GM10266 (cell line): ENCODE data around the gene MSH6.

Experiments used
- DNase-seq: peaks from one replicate; pipeline ENCODE4 v3.0.0; 2012; ENCODE audit errors: extremely low spot score
- TF ChIP-seq, protein P1 (sequence below): IDR thresholded peaks from 2 replicates; pipeline ENCODE4 v1.5.1; 2012; ENCODE audit warnings: mild to moderate bottlenecking, low read depth; ENCODE audit not compliant: control insufficient read depth, insufficient read depth; ENCODE audit errors: missing control alignments

The MSH6 gene

DNA sequence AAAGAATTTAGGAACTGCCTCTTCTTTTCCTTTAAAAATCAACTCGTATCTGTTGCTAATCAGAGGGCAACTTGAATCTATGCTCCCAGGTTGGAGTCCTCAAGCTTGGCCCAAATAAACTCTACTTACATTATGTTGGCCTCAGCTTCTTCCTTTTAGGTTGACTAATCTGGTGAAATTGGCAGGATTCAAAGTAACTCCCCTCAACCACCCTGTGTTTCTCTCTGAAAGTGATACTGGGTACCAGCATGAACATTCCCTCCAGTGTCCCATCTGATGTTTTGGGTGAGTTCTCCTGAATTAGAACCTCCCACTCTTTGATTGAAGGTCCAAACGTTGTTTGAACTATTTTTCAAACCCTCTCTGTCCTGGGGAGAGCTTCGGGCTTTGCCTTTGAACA lies 41.3 kb upstream of the MSH6 start:
- TF ChIP-seq, protein P1, sequence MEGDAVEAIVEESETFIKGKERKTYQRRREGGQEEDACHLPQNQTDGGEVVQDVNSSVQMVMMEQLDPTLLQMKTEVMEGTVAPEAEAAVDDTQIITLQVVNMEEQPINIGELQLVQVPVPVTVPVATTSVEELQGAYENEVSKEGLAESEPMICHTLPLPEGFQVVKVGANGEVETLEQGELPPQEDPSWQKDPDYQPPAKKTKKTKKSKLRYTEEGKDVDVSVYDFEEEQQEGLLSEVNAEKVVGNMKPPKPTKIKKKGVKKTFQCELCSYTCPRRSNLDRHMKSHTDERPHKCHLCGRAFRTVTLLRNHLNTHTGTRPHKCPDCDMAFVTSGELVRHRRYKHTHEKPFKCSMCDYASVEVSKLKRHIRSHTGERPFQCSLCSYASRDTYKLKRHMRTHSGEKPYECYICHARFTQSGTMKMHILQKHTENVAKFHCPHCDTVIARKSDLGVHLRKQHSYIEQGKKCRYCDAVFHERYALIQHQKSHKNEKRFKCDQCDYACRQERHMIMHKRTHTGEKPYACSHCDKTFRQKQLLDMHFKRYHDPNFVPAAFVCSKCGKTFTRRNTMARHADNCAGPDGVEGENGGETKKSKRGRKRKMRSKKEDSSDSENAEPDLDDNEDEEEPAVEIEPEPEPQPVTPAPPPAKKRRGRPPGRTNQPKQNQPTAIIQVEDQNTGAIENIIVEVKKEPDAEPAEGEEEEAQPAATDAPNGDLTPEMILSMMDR: no peak

DNA sequence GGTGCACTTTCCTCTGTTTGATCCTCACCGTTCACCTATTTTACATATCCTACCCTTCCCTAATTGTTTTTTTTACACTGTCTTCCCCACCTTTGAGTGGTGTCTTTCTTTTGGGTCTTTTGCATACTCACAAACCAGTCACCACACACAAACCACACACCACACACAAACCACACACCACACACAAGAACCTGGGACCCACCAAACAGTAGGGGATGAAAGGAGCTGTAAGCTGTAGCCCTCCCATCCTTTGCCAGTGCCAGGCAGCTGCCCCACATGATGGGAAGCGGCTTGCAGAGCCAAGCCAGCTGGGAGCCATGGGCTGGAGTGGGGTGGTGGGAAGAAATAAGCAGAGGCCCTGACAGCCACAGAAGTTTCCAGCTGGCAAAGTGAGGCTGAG lies 38.9 kb upstream of the MSH6 start:
- no peak for DNase-seq

More for the DNA sequence above, 41.3 kb upstream of the MSH6 start:
- DNase-seq: no peak

DNA sequence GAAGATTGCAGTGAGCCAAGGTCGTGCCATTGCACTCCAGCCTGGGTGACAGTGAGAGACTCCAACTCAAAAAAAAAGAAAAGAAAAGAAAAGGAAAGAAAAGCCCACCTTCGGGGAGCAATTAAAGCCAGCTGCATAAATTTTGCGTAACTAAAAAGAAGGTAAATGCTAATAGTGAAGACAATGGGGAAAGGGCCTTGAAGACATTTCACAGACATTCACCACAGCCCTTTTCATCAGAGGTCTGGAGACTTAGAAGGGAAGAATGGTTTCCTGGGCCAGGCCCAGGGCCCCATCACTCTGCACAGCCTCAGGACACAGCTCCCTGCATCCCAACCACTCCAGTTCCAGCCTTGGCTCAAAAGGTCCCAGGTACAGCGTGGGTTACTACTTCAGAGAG lies 35.1 kb upstream of the MSH6 start:
- TF ChIP-seq, protein P1: no peak
- DNase-seq: no peak

More for the DNA sequence above, 38.9 kb upstream of the MSH6 start:
- TF ChIP-seq, protein P1: no peak

DNA sequence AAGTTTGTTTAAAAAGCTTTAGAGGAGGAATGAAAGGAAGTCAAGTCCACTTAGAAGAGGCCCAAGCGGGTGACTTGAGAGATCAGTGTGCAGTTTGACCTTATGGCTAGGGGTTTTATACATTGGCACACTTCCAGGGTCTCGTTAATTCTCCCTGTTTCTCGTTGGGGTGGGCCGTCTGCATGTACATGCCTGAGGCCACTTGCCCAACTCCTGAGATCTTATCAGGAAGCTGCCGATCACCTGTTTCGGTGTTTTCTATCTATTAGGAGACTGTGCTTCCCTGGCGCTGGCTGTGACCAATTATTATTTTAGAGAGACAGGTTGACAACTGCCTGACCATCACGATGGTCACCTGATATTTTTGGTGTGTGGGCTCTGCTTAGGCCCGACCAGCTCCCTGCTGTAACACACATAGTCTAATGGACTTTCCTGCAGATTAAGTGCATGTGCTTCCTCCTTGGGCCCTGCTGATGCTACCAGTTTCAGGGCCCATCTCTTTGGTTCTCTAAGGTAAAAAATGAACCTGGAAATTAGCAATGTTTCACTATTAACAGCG lies 31.0 kb upstream of the MSH6 start:
- TF ChIP-seq, protein P1: no peak
- DNase-seq: no peak

DNA sequence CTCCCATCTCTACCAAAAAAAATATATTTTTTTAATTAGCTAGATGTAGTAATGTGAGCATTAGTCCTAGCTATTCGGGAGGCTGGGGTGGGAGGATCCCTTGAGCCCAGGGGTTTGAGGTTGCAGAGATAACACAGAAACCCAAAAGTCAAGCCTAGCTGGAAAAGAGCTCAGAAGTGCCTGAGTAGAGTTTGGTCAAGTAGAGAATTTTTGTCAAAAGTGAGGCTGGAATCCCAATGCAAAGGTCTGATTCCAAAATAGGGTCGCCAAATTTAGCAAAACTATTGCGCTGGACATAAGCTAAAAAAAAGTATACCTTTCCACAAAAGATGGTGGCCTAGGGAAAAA lies 15.5 kb upstream of the MSH6 start:
- TF ChIP-seq, protein P1: no peak
- no peak for DNase-seq

DNA sequence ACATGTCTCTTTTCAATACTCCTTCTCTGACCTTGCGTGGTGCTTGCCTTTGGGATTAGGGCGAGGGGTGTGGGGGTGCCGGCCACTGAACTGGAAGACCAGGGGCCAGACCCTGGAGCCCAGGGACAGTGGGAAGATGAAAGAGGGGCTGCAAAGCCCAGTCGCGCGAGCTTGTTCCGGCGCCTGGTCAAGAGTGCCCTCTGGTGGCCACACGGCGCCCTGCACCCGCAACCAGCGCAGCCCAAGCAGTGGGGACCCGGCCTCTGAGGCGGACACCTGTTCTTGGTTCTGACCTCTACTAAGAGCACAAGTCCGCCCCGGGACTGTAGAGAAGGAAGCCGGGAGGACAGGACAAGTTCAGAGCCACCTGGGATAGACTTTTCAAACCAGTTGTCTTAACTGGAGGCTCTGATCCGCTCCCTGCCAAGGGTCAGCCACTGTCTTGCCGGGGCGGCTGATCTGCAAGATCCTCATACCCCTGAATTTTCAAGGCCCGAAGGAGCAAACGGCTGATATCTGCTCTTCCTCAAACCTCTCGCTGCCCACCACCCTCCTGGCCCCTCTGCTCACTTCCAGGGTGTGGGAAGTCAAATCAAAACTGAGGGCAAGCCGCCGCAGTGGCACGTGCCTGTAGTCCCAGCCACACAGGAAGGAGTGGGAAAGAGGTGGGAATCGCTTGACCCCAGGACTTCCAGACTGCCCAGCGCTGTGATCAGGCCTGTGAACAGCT lies 14.9 kb upstream of the MSH6 start:
- peak; percentile 55 for DNase-seq

DNA sequence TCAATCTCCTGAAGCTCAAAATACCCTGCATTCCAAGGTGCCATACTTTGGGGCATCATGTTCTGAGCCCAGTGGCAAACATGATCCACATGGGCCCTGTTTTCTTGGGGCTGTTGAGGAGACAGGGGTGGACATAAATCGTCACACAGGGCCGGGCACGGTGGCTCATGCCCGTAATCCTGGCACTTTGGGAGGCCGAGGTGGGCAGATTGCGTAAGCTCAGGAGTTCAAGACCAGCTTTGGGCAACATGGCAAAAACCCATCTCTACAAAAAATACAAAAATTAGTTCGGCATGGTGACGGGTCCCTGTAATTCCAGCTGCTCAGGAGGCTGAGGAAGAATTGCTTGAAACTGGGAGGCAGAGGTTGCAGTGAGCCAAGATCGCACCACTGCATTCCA lies 13.6 kb upstream of the MSH6 start:
- no peak for DNase-seq
- TF ChIP-seq, protein P1: no peak

More for the DNA sequence above, 14.9 kb upstream of the MSH6 start:
- TF ChIP-seq, protein P1: peak; percentile 98
